ENCODE data around the gene PCDHB16. TPM values are rescaled to one million over a fixed set of nuclear protein-coding genes. Genes with fewer than 3 reads are reported as not detected.
"Not testable (repeated sequence)": the region's sequence is repeated elsewhere in the genome, so short reads cannot be mapped to it uniquely, and the experiment has no call there.

Gene PCDHB16
- total RNA-seq, 4 donors from 2014 or later: 2.2 to 4.9 (median 2.7) TPM

DNA sequence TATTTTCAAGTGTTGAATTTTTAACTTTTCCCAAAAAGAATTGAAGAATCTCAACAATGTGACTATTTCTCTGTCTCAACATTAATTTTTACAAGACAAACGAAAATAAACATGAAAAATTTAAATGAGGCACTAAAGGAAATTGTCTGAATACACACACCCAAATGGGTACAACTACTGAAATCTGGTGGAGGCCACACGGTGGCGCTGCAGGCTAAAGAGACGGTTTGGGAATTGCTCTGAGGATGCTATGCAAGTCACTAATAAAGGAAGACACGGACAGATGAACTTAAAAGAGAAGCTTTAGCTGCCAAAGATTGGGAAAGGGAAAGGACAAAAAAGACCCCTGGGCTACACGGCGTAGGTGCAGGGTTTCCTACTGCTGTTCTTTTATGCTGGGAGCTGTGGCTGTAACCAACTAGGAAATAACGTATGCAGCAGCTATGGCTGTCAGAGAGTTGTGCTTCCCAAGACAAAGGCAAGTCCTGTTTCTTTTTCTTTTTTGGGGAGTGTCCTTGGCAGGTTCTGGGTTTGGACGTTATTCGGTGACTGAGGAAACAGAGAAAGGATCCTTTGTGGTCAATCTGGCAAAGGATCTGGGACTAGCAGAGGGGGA, 10.0 kb downstream of the PCDHB16 start, which contains the start of gene PCDHB10:
PCDHB10 (plus strand) TSS at position 244 of the 616 bp plus-strand sequence; CDS start at position 444, 200 bp downstream.
- TF ChIP-seq, protein P1, sequence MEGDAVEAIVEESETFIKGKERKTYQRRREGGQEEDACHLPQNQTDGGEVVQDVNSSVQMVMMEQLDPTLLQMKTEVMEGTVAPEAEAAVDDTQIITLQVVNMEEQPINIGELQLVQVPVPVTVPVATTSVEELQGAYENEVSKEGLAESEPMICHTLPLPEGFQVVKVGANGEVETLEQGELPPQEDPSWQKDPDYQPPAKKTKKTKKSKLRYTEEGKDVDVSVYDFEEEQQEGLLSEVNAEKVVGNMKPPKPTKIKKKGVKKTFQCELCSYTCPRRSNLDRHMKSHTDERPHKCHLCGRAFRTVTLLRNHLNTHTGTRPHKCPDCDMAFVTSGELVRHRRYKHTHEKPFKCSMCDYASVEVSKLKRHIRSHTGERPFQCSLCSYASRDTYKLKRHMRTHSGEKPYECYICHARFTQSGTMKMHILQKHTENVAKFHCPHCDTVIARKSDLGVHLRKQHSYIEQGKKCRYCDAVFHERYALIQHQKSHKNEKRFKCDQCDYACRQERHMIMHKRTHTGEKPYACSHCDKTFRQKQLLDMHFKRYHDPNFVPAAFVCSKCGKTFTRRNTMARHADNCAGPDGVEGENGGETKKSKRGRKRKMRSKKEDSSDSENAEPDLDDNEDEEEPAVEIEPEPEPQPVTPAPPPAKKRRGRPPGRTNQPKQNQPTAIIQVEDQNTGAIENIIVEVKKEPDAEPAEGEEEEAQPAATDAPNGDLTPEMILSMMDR (IDR thresholded peaks at IDR 0.05; ENCODE audit: low read depth): no peak

DNA sequence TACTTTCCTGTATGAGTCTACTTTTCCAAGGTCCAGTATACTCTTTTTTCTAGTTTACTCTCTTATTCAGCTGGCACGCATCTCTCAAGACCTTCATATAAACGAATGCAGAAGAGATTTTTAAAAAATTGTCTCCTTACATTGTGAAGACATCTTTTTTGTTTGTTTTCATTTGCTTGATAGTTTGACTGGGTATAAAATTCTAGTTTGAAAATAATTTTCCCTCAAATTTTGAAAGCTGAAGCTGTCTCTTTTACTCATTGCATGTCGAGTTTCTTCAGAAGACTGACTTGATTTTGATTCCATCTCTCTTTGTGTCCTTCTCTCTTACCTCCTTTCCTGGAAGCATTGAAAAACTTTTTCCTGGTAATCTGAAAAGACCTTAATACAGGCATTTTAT, 14.2 kb downstream of the PCDHB16 start:
- TF ChIP-seq, protein P1 (IDR thresholded peaks at IDR 0.05; ENCODE audit: low read depth): no peak

DNA sequence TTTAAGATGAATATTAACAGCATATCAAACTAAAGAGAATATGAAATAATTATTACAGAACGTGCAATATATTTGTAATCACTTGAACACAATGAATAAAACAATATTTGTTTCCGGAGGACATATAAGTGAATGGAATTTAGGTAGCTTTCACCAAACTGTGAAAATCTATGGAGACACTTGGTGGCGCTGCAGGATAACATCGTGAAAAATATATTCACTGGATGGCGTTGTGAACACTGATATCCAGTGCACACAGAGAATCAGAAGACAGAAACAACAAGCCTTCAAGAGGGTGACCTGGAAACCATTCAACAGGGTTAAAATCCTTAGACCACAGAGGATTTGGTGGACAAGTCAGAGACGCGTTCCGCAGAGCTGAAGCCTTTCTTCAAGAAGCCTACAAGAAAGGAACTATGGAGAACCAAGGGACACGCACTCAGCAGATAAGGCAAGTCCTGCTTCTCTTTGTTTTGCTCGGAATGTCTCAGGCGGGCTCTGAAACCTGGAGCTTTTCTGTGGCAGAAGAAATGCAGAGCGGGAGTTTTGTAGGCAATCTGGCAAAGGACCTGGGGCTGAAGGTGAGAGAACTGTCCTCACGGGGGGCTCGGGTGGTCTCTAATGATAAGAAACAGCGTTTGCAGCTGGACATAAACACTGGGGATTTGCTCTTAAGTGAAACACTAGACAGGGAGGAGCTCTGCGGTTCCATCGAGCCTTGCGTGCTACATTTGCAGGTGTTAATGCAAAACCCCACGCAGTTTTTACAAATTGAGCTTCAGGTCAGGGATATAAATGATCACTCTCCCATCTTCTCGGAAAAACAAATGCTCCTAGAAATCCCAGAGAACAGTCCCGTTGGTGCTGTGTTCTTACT, 17.4 kb downstream of the PCDHB16 start, which contains the start of gene PCDHB11:
PCDHB11 (plus strand) TSS at position 269 of the 877 bp plus-strand sequence; CDS start at position 417, 148 bp downstream.
- TF ChIP-seq, protein P1 (IDR thresholded peaks at IDR 0.05; ENCODE audit: low read depth): no peak

DNA sequence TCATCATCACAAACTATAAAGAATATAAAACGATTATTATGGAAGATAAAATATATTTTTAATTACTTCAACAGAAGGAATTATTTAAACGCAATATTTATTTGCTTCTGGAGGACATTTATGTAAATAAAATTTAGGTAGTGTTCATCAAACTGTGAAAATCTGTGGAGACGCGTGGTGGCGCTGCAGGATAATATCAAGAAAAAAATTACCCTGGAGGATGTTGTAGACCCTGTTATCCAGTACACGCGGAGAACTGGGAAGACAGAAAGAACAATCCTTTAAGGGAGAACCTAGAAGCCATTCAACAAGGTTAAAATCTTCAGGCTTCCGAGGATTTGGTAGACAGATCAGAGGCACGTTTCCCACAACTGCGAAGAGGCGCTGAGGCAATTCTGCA, 26.3 kb downstream of the PCDHB16 start, which contains the start of gene PCDHB12:
PCDHB12 (plus strand) TSS at position 242 of the 400 bp plus-strand sequence. CDS start 189 bp downstream, outside the sequence.
- TF ChIP-seq, protein P1 (IDR thresholded peaks at IDR 0.05; ENCODE audit: low read depth): no peak

DNA sequence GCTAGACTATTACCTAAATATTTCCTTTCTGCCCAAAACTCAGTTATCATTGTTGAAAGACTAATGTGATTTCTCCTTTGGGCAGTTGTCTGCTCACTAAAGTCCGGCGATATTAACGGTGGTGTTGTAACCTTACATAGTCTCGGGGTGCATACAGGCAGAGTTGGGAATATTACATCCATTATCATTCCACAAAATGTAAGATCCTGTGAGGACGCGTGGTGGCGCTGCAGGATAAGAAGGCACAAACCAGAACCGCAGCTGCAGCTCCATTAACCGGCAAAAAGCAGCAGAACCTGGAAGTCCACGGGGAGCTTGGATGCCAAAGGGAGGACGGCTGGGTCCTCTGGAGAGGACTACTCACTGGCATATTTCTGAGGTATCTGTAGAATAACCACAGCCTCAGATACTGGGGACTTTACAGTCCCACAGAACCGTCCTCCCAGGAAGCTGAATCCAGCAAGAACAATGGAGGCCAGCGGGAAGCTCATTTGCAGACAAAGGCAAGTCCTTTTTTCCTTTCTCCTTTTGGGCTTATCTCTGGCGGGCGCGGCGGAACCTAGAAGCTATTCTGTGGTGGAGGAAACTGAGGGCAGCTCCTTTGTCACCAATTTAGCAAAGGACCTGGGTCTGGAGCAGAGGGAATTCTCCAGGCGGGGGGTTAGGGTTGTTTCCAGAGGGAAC, 31.6 kb downstream of the PCDHB16 start, which contains the start of gene PCDHB13:
PCDHB13 (plus strand) TSS at position 264 of the 684 bp plus-strand sequence; CDS start at position 469, 205 bp downstream.
- TF ChIP-seq, protein P1 (IDR thresholded peaks at IDR 0.05; ENCODE audit: low read depth): not testable (repeated sequence)

DNA sequence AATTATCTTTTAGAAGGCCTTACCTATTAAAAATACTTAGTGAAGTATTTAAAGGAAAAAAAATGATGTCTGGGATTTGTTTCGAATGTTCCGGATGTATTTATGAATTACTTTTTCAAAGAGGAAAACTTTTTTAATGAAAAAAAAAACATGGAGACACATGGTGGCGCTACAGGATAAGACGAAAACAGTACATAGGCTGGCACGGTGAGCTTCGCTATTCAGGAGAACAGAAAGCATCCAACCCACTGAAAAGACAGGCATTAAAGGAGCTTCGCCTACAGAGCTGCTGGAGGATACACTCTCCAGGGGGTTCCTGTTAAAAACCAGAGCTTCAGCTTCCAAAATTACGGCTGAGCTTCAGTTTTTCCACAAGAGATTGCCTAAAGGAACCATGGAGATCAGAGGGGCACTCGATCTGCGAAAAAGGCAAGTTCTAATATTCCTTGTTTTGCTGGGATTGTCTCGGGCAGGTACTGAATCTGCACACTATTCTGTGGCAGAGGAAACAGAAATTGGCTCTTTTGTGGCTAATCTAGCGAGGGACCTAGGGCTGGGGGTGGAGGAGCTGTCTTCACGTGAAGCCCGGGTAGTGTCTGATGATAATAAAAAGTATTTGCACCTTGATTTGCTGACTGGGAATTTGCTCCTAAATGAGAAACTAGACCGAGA, 41.1 kb downstream of the PCDHB16 start, which contains the start of gene PCDHB14:
PCDHB14 (plus strand) TSS at position 232 of the 672 bp plus-strand sequence; CDS start at position 395, 163 bp downstream.
- TF ChIP-seq, protein P1 (IDR thresholded peaks at IDR 0.05; ENCODE audit: low read depth): no peak
